BE2C (cell line): ENCODE measurements around the gene KCNK15. TPM values are rescaled to one million over a fixed set of nuclear protein-coding genes. Genes with fewer than 3 reads are reported as not detected.
"Not testable (repeated sequence)": the region's sequence is repeated elsewhere in the genome, so short reads cannot be mapped to it uniquely, and the experiment has no call there.

ENCODE experiments used
- DNase-seq: peaks from one replicate; pipeline ENCODE4 v3.0.0-alpha.2; 2020
- H3K27me3 ChIP-seq: fragments of 250-450 bp; sonication (Bioruptor Pico); 2 replicates; pipeline ENCODE4 v1.5.1; 2020; ENCODE audit warnings: mild to moderate bottlenecking
- H3K36me3 ChIP-seq: fragments of 250-450 bp; sonication (Bioruptor Pico); 2 replicates; pipeline ENCODE4 v1.5.1; 2020; ENCODE audit warnings: mild to moderate bottlenecking
- H3K4me1 ChIP-seq: fragments of 250-450 bp; sonication (Bioruptor Pico); 2 replicates; pipeline ENCODE4 v1.5.1; 2020
- H3K4me3 ChIP-seq: 2 replicates; pipeline ENCODE4 v1.5.1; 2011; ENCODE audit warnings: low read depth, low read length
- H3K9me3 ChIP-seq: fragments of 250-450 bp; sonication (Bioruptor Pico); 2 replicates; pipeline ENCODE4 v1.5.1; 2020
- CTCF ChIP-seq: IDR thresholded peaks from 2 replicates; pipeline ENCODE4 v1.5.1; 2012; ENCODE audit warnings: mild to moderate bottlenecking, low read depth, low read length
- polyA plus RNA-seq: library from polyadenylated mRNA; unstranded; fragments of >200 nt; gene quantifications from one replicate; pipeline ENCODE4 v1.2.1, GENCODE V29; 2012; ENCODE audit warnings: low read depth, missing spikeins; ENCODE audit not compliant: insufficient read length, insufficient read depth

Gene KCNK15
- 2.2 TPM for polyA plus RNA-seq

GRCh38 chr20:44745598-44746366 lies at the start of gene KCNK15:
KCNK15 (plus strand) TSS chr20:44745865; CDS start chr20:44745911, 46 bp downstream.
- no peak for TF ChIP-seq CTCF
- H3K4me1 ChIP-seq: peaks cover 18% of the 10 kb centered on the region
- H3K27me3 ChIP-seq: peaks cover 13% of the 10 kb centered on the region
- no peaks in the 10 kb centered on the region for H3K36me3 ChIP-seq
- peak; percentile 35 for DNase-seq
- H3K4me3 ChIP-seq: peak within 1 kb of the TSS; percentile 53
- no peaks in the 10 kb centered on the region for H3K9me3 ChIP-seq

GRCh38 chr20:44696315-44696714 lies 49.4 kb upstream of the KCNK15 start:
- no peak overlapping the region for H3K4me3 ChIP-seq
- DNase-seq: no peak
- H3K36me3 ChIP-seq: no peaks in the 10 kb centered on the region; the same call in 1 of the 2 replicates
- H3K4me1 ChIP-seq: no peaks in the 10 kb centered on the region
- peak; percentile 12; the same call in 1 of the 2 replicates for TF ChIP-seq CTCF
- H3K9me3 ChIP-seq: no peaks in the 10 kb centered on the region; the same call in 1 of the 2 replicates
- no peaks in the 10 kb centered on the region for H3K27me3 ChIP-seq

GRCh38 chr20:44697041-44697440 lies 48.6 kb upstream of the KCNK15 start:
- H3K36me3 ChIP-seq, H3K4me3 ChIP-seq, H3K27me3 ChIP-seq, DNase-seq, H3K9me3 ChIP-seq, H3K4me1 ChIP-seq: not testable (repeated sequence)

GRCh38 chr20:44698351-44698750 lies 47.3 kb upstream of the KCNK15 start:
- TF ChIP-seq CTCF: no peak
- DNase-seq: no peak
- H3K4me3 ChIP-seq: no peak overlapping the region
- no peaks in the 10 kb centered on the region for H3K9me3 ChIP-seq
- no peaks in the 10 kb centered on the region for H3K36me3 ChIP-seq
- no peaks in the 10 kb centered on the region for H3K27me3 ChIP-seq
- H3K4me1 ChIP-seq: no peaks in the 10 kb centered on the region; the same call in 1 of the 2 replicates

- no peaks in the 10 kb centered on the region; the same call in 1 of the 2 replicates for H3K4me1 ChIP-seq
These were observed 45.4 kb upstream of the KCNK15 start for GRCh38 chr20:44700306-44700705.

More at GRCh38 chr20:44700306-44700705, 45.4 kb upstream of the KCNK15 start:
- no peaks in the 10 kb centered on the region for H3K9me3 ChIP-seq
- no peaks in the 10 kb centered on the region for H3K36me3 ChIP-seq
- TF ChIP-seq CTCF: no peak
- DNase-seq: no peak
- H3K27me3 ChIP-seq: no peaks in the 10 kb centered on the region
- H3K4me3 ChIP-seq: no peak overlapping the region
